ENCODE results near the gene GREB1L. TPM values are rescaled to one million over a fixed set of nuclear protein-coding genes. Genes with fewer than 3 reads are reported as not detected.
"Not testable (repeated sequence)": the region's sequence is repeated elsewhere in the genome, so short reads cannot be mapped to it uniquely, and the experiment has no call there.

The GREB1L gene
- total RNA-seq, 1 donor from 2014 or later = 8.6 TPM

GRCh38 chr18:21270453-21270852 is 28.4 kb downstream of the GREB1L start:
- TF ChIP-seq CTCF (IDR thresholded peaks at IDR 0.05; ENCODE audit: unreplicated experiment) = no peak
- no peak for DNase-seq (ENCODE audit: low spot score, unreplicated experiment)
- H3K36me3 Mint-ChIP-seq (ENCODE audit: insufficient read depth) = no peaks in the 10 kb centered on the region
- H3K27ac Mint-ChIP-seq = no peak overlapping the region
- H3K4me1 Mint-ChIP-seq (ENCODE audit: low read depth) = peaks cover 32% of the 10 kb centered on the region
- H3K9me3 Mint-ChIP-seq (ENCODE audit: low read depth) = no peaks in the 10 kb centered on the region
- no peak overlapping the region for H3K4me3 Mint-ChIP-seq (ENCODE audit: low read depth)
- no peaks in the 10 kb centered on the region for H3K27me3 Mint-ChIP-seq

- Mint-ChIP-seq H3K27ac (peak overlapping the region; percentile 60), H3K27me3 (no peaks in the 10 kb centered on the region), H3K4me1 (ENCODE audit: low read depth) (peaks cover 18% of the 10 kb centered on the region), H3K4me3 (ENCODE audit: low read depth) (no peak overlapping the region), H3K36me3 (ENCODE audit: insufficient read depth) (peaks cover 3% of the 10 kb centered on the region), H3K9me3 (ENCODE audit: low read depth) (peaks cover 6% of the 10 kb centered on the region)
- TF ChIP-seq CTCF (IDR thresholded peaks at IDR 0.05; ENCODE audit: unreplicated experiment) = no peak
- DNase-seq (ENCODE audit: low spot score, unreplicated experiment) = no peak
Observed at GRCh38 chr18:21272016-21272579, 30.1 kb downstream of the GREB1L start.

- Mint-ChIP-seq H3K9me3 (ENCODE audit: low read depth) (peaks cover 12% of the 10 kb centered on the region), H3K4me1 (ENCODE audit: low read depth) (peaks cover 18% of the 10 kb centered on the region), H3K27me3 (no peaks in the 10 kb centered on the region), H3K36me3 (ENCODE audit: insufficient read depth) (peaks cover 3% of the 10 kb centered on the region), H3K27ac (no peak overlapping the region), H3K4me3 (ENCODE audit: low read depth) (no peak overlapping the region)
- DNase-seq (ENCODE audit: low spot score, unreplicated experiment) = no peak
- no peak for TF ChIP-seq CTCF (IDR thresholded peaks at IDR 0.05; ENCODE audit: unreplicated experiment)
Observed at GRCh38 chr18:21273568-21273967, 31.5 kb downstream of the GREB1L start.

- Mint-ChIP-seq H3K27me3 (no peaks in the 10 kb centered on the region), H3K27ac (no peak overlapping the region), H3K9me3 (ENCODE audit: low read depth) (peaks cover 12% of the 10 kb centered on the region), H3K36me3 (ENCODE audit: insufficient read depth) (peaks cover 5% of the 10 kb centered on the region), H3K4me1 (ENCODE audit: low read depth) (peaks cover 10% of the 10 kb centered on the region), H3K4me3 (ENCODE audit: low read depth) (no peak overlapping the region)
- no peak for DNase-seq (ENCODE audit: low spot score, unreplicated experiment)
- no peak for TF ChIP-seq CTCF (IDR thresholded peaks at IDR 0.05; ENCODE audit: unreplicated experiment)
Observed at GRCh38 chr18:21275645-21276044, 33.6 kb downstream of the GREB1L start.

GRCh38 chr18:21277578-21277977 is 35.5 kb downstream of the GREB1L start:
- Mint-ChIP-seq H3K27ac (no peak overlapping the region), H3K9me3 (ENCODE audit: low read depth) (peaks cover 12% of the 10 kb centered on the region), H3K27me3 (no peaks in the 10 kb centered on the region), H3K4me3 (ENCODE audit: low read depth) (no peak overlapping the region), H3K36me3 (ENCODE audit: insufficient read depth) (peaks cover 5% of the 10 kb centered on the region), H3K4me1 (ENCODE audit: low read depth) (peaks cover 6% of the 10 kb centered on the region)
- no peak for DNase-seq (ENCODE audit: low spot score, unreplicated experiment)
- TF ChIP-seq CTCF (IDR thresholded peaks at IDR 0.05; ENCODE audit: unreplicated experiment) = no peak

- H3K36me3 Mint-ChIP-seq (ENCODE audit: insufficient read depth); H3K27me3 Mint-ChIP-seq; H3K4me3 Mint-ChIP-seq (ENCODE audit: low read depth); H3K27ac Mint-ChIP-seq; H3K4me1 Mint-ChIP-seq (ENCODE audit: low read depth); DNase-seq (ENCODE audit: low spot score, unreplicated experiment): not testable (repeated sequence)
- H3K9me3 Mint-ChIP-seq (ENCODE audit: low read depth) = peaks cover 12% of the 10 kb centered on the region
Observed at GRCh38 chr18:21278218-21278617, 36.2 kb downstream of the GREB1L start.
